GM23338 (cell line): Measurements from ENCODE around the gene COA7.

ENCODE experiments used
- CREB1 ChIP-seq: fragments of 250-450 bp; sonication (Bioruptor Pico); IDR thresholded peaks from 2 replicates; pipeline ENCODE4 v1.5.0; 2020; ENCODE audit warnings: low read depth, mild to moderate bottlenecking, moderate library complexity
- EZH2 ChIP-seq: fragments of 200-600 bp; sonication (generic); IDR thresholded peaks from one replicate; pipeline ENCODE4 v1.8.0; 2017; ENCODE audit warnings: antibody characterized with exemption, mild to moderate bottlenecking, low read depth; ENCODE audit not compliant: unreplicated experiment
- EZH2phosphoT487 ChIP-seq: fragments of 200-600 bp; sonication (generic); IDR thresholded peaks from one replicate; pipeline ENCODE4 v1.8.1; 2018; ENCODE audit warnings: antibody characterized with exemption; ENCODE audit not compliant: unreplicated experiment
- JUNB ChIP-seq: IDR thresholded peaks from one replicate; pipeline ENCODE4 v1.6.1; 2016; ENCODE audit warnings: antibody characterized with exemption; ENCODE audit not compliant: unreplicated experiment
- NANOG ChIP-seq: IDR thresholded peaks from 2 replicates; pipeline ENCODE4 v1.6.1; 2016; ENCODE audit warnings: antibody characterized with exemption, borderline replicate concordance
- POLR2AphosphoS5 ChIP-seq: IDR thresholded peaks from 2 replicates; pipeline ENCODE4 v1.6.1; 2016; ENCODE audit warnings: antibody characterized with exemption, low read depth
- STAT1 ChIP-seq: IDR thresholded peaks from one replicate; pipeline ENCODE4 v1.6.1; 2016; ENCODE audit warnings: antibody characterized with exemption; ENCODE audit not compliant: unreplicated experiment
- ZNF114 ChIP-seq: fragments of 250-450 bp; sonication (Bioruptor Pico); IDR thresholded peaks from 2 replicates; pipeline ENCODE4 v1.5.0; 2020; ENCODE audit warnings: mild to moderate bottlenecking, moderate library complexity
- ZNF331 ChIP-seq: fragments of 250-450 bp; sonication (Bioruptor Pico); IDR thresholded peaks from 2 replicates; pipeline ENCODE4 v1.5.0; 2020; ENCODE audit warnings: low read depth, mild to moderate bottlenecking, moderate library complexity
- TF ChIP-seq, protein P1 (sequence below), 2 experiments: fragments of 200-600 bp in 1 of 2; sonication (generic) in 1 of 2; conservative IDR thresholded peaks; 2 replicates each; pipeline versions ENCODE4 v1.5.1 to v1.6.1; 2016 to 2017; ENCODE audit warnings: antibody characterized with exemption in 2 of 2, low read depth in 2 of 2, mild to moderate bottlenecking in 2 of 2, moderate library complexity in 1 of 2
- TF ChIP-seq, protein P2 (sequence below): IDR thresholded peaks from one replicate; pipeline ENCODE4 v1.6.1; 2018; ENCODE audit warnings: antibody characterized with exemption; ENCODE audit not compliant: unreplicated experiment
- TF ChIP-seq, protein P3 (sequence below): IDR thresholded peaks from 2 replicates; pipeline ENCODE4 v1.6.1; 2016; ENCODE audit warnings: antibody characterized with exemption
- TF ChIP-seq, protein P4 (sequence below): fragments of 250-450 bp; sonication (Bioruptor Pico); IDR thresholded peaks from 2 replicates; pipeline ENCODE4 v1.5.0; 2020; ENCODE audit warnings: mild to moderate bottlenecking, moderate library complexity

DNA sequence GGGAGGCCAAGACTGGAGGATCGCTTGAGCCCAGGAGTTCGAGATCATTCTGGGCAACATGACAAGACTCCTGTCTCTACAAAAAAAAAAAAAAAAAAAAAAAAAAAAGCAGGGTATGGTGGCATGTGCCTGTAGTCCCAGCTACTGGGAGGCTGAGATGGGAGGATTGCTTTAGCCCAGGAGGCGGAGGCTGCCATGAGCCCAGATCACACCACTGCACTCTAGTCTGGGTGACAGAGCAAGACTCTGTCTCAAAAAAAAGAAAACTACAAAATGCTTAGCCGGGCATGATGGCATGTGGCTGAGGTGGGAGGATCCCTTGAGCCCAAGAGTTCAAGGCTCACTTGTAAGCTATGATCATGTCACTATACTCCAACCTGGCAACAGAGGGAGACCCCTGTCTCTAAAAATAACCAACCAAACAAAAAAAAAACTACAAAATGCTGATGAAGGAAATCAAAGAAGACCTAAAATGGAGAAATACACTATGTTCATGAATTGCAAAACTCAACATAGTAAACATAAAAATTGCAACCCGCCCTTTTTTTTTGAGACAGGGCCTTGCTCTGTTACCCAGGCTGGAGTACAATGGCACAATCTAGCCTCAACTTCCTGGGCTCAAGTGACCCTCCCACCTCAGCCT lies 44.8 kb downstream of the COA7 start:
- TF ChIP-seq, protein P1, sequence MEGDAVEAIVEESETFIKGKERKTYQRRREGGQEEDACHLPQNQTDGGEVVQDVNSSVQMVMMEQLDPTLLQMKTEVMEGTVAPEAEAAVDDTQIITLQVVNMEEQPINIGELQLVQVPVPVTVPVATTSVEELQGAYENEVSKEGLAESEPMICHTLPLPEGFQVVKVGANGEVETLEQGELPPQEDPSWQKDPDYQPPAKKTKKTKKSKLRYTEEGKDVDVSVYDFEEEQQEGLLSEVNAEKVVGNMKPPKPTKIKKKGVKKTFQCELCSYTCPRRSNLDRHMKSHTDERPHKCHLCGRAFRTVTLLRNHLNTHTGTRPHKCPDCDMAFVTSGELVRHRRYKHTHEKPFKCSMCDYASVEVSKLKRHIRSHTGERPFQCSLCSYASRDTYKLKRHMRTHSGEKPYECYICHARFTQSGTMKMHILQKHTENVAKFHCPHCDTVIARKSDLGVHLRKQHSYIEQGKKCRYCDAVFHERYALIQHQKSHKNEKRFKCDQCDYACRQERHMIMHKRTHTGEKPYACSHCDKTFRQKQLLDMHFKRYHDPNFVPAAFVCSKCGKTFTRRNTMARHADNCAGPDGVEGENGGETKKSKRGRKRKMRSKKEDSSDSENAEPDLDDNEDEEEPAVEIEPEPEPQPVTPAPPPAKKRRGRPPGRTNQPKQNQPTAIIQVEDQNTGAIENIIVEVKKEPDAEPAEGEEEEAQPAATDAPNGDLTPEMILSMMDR (conservative IDR thresholded peaks at IDR 0.05; ENCODE audit: low read depth in 2 of 2), result no peak
- TF ChIP-seq EZH2phosphoT487 (no peak), CREB1 (CRISPR knock-in tag) (no peak), EZH2 (no peak), ZNF331 (CRISPR knock-in tag) (no peak), POLR2AphosphoS5 (no peak), JUNB (no peak), STAT1 (no peak), ZNF114 (CRISPR knock-in tag) (no peak), NANOG (no peak)
- TF ChIP-seq, protein P2, sequence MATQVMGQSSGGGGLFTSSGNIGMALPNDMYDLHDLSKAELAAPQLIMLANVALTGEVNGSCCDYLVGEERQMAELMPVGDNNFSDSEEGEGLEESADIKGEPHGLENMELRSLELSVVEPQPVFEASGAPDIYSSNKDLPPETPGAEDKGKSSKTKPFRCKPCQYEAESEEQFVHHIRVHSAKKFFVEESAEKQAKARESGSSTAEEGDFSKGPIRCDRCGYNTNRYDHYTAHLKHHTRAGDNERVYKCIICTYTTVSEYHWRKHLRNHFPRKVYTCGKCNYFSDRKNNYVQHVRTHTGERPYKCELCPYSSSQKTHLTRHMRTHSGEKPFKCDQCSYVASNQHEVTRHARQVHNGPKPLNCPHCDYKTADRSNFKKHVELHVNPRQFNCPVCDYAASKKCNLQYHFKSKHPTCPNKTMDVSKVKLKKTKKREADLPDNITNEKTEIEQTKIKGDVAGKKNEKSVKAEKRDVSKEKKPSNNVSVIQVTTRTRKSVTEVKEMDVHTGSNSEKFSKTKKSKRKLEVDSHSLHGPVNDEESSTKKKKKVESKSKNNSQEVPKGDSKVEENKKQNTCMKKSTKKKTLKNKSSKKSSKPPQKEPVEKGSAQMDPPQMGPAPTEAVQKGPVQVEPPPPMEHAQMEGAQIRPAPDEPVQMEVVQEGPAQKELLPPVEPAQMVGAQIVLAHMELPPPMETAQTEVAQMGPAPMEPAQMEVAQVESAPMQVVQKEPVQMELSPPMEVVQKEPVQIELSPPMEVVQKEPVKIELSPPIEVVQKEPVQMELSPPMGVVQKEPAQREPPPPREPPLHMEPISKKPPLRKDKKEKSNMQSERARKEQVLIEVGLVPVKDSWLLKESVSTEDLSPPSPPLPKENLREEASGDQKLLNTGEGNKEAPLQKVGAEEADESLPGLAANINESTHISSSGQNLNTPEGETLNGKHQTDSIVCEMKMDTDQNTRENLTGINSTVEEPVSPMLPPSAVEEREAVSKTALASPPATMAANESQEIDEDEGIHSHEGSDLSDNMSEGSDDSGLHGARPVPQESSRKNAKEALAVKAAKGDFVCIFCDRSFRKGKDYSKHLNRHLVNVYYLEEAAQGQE, result no peak
- TF ChIP-seq, protein P3, sequence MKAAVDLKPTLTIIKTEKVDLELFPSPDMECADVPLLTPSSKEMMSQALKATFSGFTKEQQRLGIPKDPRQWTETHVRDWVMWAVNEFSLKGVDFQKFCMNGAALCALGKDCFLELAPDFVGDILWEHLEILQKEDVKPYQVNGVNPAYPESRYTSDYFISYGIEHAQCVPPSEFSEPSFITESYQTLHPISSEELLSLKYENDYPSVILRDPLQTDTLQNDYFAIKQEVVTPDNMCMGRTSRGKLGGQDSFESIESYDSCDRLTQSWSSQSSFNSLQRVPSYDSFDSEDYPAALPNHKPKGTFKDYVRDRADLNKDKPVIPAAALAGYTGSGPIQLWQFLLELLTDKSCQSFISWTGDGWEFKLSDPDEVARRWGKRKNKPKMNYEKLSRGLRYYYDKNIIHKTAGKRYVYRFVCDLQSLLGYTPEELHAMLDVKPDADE, result no peak
- TF ChIP-seq, protein P4, sequence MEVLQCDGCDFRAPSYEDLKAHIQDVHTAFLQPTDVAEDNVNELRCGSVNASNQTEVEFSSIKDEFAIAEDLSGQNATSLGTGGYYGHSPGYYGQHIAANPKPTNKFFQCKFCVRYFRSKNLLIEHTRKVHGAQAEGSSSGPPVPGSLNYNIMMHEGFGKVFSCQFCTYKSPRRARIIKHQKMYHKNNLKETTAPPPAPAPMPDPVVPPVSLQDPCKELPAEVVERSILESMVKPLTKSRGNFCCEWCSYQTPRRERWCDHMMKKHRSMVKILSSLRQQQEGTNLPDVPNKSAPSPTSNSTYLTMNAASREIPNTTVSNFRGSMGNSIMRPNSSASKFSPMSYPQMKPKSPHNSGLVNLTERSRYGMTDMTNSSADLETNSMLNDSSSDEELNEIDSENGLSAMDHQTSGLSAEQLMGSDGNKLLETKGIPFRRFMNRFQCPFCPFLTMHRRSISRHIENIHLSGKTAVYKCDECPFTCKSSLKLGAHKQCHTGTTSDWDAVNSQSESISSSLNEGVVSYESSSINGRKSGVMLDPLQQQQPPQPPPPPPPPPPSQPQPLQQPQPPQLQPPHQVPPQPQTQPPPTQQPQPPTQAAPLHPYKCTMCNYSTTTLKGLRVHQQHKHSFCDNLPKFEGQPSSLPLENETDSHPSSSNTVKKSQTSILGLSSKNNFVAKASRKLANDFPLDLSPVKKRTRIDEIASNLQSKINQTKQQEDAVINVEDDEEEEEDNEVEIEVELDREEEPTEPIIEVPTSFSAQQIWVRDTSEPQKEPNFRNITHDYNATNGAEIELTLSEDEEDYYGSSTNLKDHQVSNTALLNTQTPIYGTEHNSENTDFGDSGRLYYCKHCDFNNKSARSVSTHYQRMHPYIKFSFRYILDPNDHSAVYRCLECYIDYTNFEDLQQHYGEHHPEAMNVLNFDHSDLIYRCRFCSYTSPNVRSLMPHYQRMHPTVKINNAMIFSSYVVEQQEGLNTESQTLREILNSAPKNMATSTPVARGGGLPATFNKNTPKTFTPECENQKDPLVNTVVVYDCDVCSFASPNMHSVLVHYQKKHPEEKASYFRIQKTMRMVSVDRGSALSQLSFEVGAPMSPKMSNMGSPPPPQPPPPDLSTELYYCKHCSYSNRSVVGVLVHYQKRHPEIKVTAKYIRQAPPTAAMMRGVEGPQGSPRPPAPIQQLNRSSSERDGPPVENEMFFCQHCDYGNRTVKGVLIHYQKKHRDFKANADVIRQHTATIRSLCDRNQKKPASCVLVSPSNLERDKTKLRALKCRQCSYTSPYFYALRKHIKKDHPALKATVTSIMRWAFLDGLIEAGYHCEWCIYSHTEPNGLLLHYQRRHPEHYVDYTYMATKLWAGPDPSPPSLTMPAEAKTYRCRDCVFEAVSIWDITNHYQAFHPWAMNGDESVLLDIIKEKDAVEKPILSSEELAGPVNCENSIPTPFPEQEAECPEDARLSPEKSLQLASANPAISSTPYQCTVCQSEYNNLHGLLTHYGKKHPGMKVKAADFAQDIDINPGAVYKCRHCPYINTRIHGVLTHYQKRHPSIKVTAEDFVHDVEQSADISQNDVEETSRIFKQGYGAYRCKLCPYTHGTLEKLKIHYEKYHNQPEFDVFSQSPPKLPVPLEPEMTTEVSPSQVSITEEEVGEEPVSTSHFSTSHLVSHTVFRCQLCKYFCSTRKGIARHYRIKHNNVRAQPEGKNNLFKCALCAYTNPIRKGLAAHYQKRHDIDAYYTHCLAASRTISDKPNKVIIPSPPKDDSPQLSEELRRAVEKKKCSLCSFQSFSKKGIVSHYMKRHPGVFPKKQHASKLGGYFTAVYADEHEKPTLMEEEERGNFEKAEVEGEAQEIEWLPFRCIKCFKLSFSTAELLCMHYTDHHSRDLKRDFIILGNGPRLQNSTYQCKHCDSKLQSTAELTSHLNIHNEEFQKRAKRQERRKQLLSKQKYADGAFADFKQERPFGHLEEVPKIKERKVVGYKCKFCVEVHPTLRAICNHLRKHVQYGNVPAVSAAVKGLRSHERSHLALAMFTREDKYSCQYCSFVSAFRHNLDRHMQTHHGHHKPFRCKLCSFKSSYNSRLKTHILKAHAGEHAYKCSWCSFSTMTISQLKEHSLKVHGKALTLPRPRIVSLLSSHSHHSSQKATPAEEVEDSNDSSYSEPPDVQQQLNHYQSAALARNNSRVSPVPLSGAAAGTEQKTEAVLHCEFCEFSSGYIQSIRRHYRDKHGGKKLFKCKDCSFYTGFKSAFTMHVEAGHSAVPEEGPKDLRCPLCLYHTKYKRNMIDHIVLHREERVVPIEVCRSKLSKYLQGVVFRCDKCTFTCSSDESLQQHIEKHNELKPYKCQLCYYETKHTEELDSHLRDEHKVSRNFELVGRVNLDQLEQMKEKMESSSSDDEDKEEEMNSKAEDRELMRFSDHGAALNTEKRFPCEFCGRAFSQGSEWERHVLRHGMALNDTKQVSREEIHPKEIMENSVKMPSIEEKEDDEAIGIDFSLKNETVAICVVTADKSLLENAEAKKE, result no peak
